Measurements from ENCODE around the gene OSBPL1A. TPM values are rescaled to one million over a fixed set of nuclear protein-coding genes. Genes with fewer than 3 reads are reported as not detected.

Gene OSBPL1A
- total and polyA plus RNA-seq, 10 of the 15 experiments (the other 5 are each of a cell fraction or from before 2014, with no cell fraction given), result 0.02 to 0.83 (median 0.11) TPM; not detected in 6

GRCh38 chr18:24128700-24129099, 268.9 kb downstream of the OSBPL1A start (continued):
- TF ChIP-seq REST (IDR thresholded peaks at IDR 0.05; ENCODE audit: low read depth, low read length) (no peak), SIX5 (IDR thresholded peaks at IDR 0.05; ENCODE audit: low read depth, low read length, severe bottlenecking) (no peak), NR2F1 (conservative IDR thresholded peaks at IDR 0.05) (no peak), SMAD5 (IDR thresholded peaks at IDR 0.05; ENCODE audit: low read depth) (no peak), TARDBP (IDR thresholded peaks at IDR 0.05; ENCODE audit: borderline replicate concordance) (no peak), HDAC2 (IDR thresholded peaks at IDR 0.05) (no peak), SMARCA5 (IDR thresholded peaks at IDR 0.05) (no peak), CBX5 (IDR thresholded peaks at IDR 0.05; ENCODE audit: low read depth) (no peak)

- no peak for FAIRE-seq
- H3K4me2 ChIP-seq (ENCODE audit: control insufficient read depth, insufficient read depth), result no peak overlapping the region
- DNase-seq (ENCODE audit: low read depth, low spot score), result no peak
- H3K9me3 ChIP-seq (replicated peaks; ENCODE audit: control insufficient read depth, insufficient read depth, low read length), result no peaks in the 10 kb centered on the region
- H3K27me3 ChIP-seq (replicated peaks in 1 of 2; ENCODE audit: control insufficient read depth in 2 of 2, insufficient read depth in 2 of 2, low read length in 1 of 2), result no peaks in the 10 kb centered on the region
- 54% methylated on average over 3 of the region's 3 CpGs for WGBS (ENCODE audit: insufficient coverage, insufficient replicate concordance, low lambda C conversion rate, missing lambda C conversion rate)
- H3K36me3 ChIP-seq (ENCODE audit: control insufficient read depth in 2 of 2, insufficient read depth in 2 of 2, low read length in 1 of 2), result peaks cover 0 to 6% of the 10 kb centered on the region in 2 experiments; a peak in 2 of 4 replicates
- ChIA-PET POLR2A (no interaction called here), RAD21 (ENCODE audit: unreplicated experiment) (no interaction called here), CTCF (interaction anchor here (1.1 kb wide), 1 partner anchor 49 kb away, joined by 4 read pairs; no protein-coding TSS in a partner anchor), SMC1A (ENCODE audit: uncharacterized antibody, unreplicated experiment) (no interaction called here)
- no peaks in the 10 kb centered on the region for H4K20me1 ChIP-seq (ENCODE audit: control insufficient read depth, insufficient read depth)
- no peaks in the 10 kb centered on the region for H3K4me1 ChIP-seq (ENCODE audit: control insufficient read depth, insufficient read depth, low read length)
- no peak overlapping the region for H2AFZ ChIP-seq (ENCODE audit: control insufficient read depth, low read depth, low read length)
- H3K27ac ChIP-seq (ENCODE audit: control insufficient read depth, insufficient read depth), result no peak overlapping the region
- no TSS peak for BruUV-seq (replicated peaks)
- in situ Hi-C loops (cut with MboI), result loop anchor here (10.0 kb wide), 1 partner anchor 503 kb away; no protein-coding TSS in a partner anchor
- no peaks in the 10 kb centered on the region for H3K79me2 ChIP-seq (ENCODE audit: control insufficient read depth, insufficient read depth, low read length)
- intact Hi-C loops (cut with micrococcal nuclease; ENCODE audit: unreplicated experiment), result no loop called here
- no peak for ATAC-seq
- no peak overlapping the region for H3K9ac ChIP-seq (ENCODE audit: control insufficient read depth, insufficient read depth, low read length)
- H3K4me3 ChIP-seq, result no peak overlapping the region
- TF ChIP-seq DPF2 (IDR thresholded peaks at IDR 0.05) (no peak), MAX (IDR thresholded peaks at IDR 0.05; ENCODE audit: low read depth, low read length) (no peak), E2F8 (IDR thresholded peaks at IDR 0.05; ENCODE audit: low read depth, partially characterized antibody) (no peak), PAX8 (IDR thresholded peaks at IDR 0.05) (no peak), ZNF687 (IDR thresholded peaks at IDR 0.05) (no peak), TCF12 (IDR thresholded peaks at IDR 0.05; ENCODE audit: low read depth, low read length) (no peak), SREBF2 (IDR thresholded peaks at IDR 0.05; ENCODE audit: low read length) (no peak)
Observed at GRCh38 chr18:24127735-24128134, 269.9 kb downstream of the OSBPL1A start.
